Measurements from ENCODE around the gene RBMS1. TPM values are rescaled to one million over a fixed set of nuclear protein-coding genes. Genes with fewer than 3 reads are reported as not detected.

The RBMS1 gene
- total and polyA plus RNA-seq, 4 donors = 7.9 to 23.5 (median 15.5) TPM

- 81% methylated on average over 3 of the region's 3 CpGs for WGBS
- peaks cover 0 to 3% (median 0%) of the 10 kb centered on the region in 4 donors for H3K9me3 ChIP-seq (ENCODE audit: control insufficient read depth in 4 of 4, low read length in 3 of 4)
- no peaks in the 10 kb centered on the region for H3K36me3 ChIP-seq (ENCODE audit: control insufficient read depth in 4 of 4, insufficient read depth in 3 of 4, low read depth in 1 of 4, low read length in 3 of 4)
- no peak for DNase-seq (ENCODE audit: low spot score)
- H3K27me3 ChIP-seq (ENCODE audit: control insufficient read depth in 4 of 4, insufficient read depth in 4 of 4, low read length in 3 of 4) = no peaks in the 10 kb centered on the region
- H3K27ac ChIP-seq (ENCODE audit: low read depth in 1 of 2, low read length in 2 of 2) = no peak overlapping the region
- peak in 1 of 2 donors; percentile 20 for TF ChIP-seq JUND (IDR thresholded peaks at IDR 0.05)
- no peak for TF ChIP-seq RAD21 (IDR thresholded peaks at IDR 0.05)
- H3K4me1 ChIP-seq (ENCODE audit: control insufficient read depth in 4 of 4, insufficient read depth in 4 of 4, low read length in 3 of 4) = no peaks in the 10 kb centered on the region
- no peak overlapping the region for H3K9ac ChIP-seq (ENCODE audit: low read depth in 1 of 2, low read length in 2 of 2)
- H3K4me3 ChIP-seq (ENCODE audit: low read depth in 1 of 3, low read length in 3 of 3) = no peak overlapping the region
These were observed 269.5 kb downstream of the RBMS1 start for GRCh38 chr2:160224060-160224459.

DNA sequence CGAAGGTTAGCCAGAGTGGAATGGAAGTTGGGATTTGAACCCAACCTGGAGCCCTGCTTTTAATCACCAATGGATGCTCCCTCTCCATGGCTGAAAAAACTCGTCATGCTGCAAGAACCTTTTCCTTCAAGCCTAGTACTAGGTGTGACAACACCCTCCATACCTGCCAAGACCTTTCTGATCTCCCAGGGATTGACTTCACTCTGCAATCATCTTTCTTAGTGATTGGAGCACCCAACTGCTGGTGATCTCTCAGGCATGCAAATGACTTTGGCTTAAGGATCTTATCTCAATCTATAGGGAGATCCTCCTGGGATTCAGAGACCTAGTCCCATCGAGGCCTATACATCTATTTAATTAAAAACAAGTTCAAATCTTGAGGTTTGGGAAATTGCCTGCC lies 270.0 kb downstream of the RBMS1 start:
- 86% methylated on average over 3 of the region's 3 CpGs for WGBS
- no peak for TF ChIP-seq NR2F2 (IDR thresholded peaks at IDR 0.05)
- no peak for TF ChIP-seq EGR1 (IDR thresholded peaks at IDR 0.05; ENCODE audit: low read depth in 2 of 2)
- TF ChIP-seq JUND (IDR thresholded peaks at IDR 0.05) = no peak
- TF ChIP-seq YY1 (IDR thresholded peaks at IDR 0.05) = no peak
- no peak for TF ChIP-seq ZBTB33 (IDR thresholded peaks at IDR 0.05)
- TF ChIP-seq, protein P1, sequence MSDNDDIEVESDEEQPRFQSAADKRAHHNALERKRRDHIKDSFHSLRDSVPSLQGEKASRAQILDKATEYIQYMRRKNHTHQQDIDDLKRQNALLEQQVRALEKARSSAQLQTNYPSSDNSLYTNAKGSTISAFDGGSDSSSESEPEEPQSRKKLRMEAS (IDR thresholded peaks at IDR 0.05) = no peak
- no peak for TF ChIP-seq GABPA (IDR thresholded peaks at IDR 0.05 in 1 of 2, conservative IDR thresholded peaks at IDR 0.05 in 1 of 2)
- no peak for TF ChIP-seq FOXA1 (IDR thresholded peaks at IDR 0.05)
- no peaks in the 10 kb centered on the region for H3K4me1 ChIP-seq (ENCODE audit: control insufficient read depth in 4 of 4, insufficient read depth in 4 of 4, low read length in 3 of 4)
- H3K9ac ChIP-seq (ENCODE audit: low read depth in 1 of 2, low read length in 2 of 2) = no peak overlapping the region
- DNase-seq (ENCODE audit: low spot score) = no peak
- H3K27ac ChIP-seq (ENCODE audit: low read depth in 1 of 2, low read length in 2 of 2) = no peak overlapping the region
- H3K9me3 ChIP-seq (ENCODE audit: control insufficient read depth in 4 of 4, low read length in 3 of 4) = peaks cover 0 to 3% (median 0%) of the 10 kb centered on the region in 4 donors
- H3K27me3 ChIP-seq (ENCODE audit: control insufficient read depth in 4 of 4, insufficient read depth in 4 of 4, low read length in 3 of 4) = no peaks in the 10 kb centered on the region
- H3K4me3 ChIP-seq (ENCODE audit: low read depth in 1 of 3, low read length in 3 of 3) = no peak overlapping the region
- no peaks in the 10 kb centered on the region for H3K36me3 ChIP-seq (ENCODE audit: control insufficient read depth in 4 of 4, insufficient read depth in 3 of 4, low read depth in 1 of 4, low read length in 3 of 4)

GRCh38 chr2:160222546-160223283 lies 270.9 kb downstream of the RBMS1 start:
- WGBS = 81% methylated on average over 7 of the region's 7 CpGs
- H3K4me3 ChIP-seq (ENCODE audit: low read depth in 1 of 3, low read length in 3 of 3) = no peak overlapping the region
- H3K27ac ChIP-seq (ENCODE audit: low read depth in 1 of 2, low read length in 2 of 2) = no peak overlapping the region
- H3K9ac ChIP-seq (ENCODE audit: low read depth in 1 of 2, low read length in 2 of 2) = no peak overlapping the region
- no peaks in the 10 kb centered on the region for H3K4me1 ChIP-seq (ENCODE audit: control insufficient read depth in 4 of 4, insufficient read depth in 4 of 4, low read length in 3 of 4)
- H3K27me3 ChIP-seq (ENCODE audit: control insufficient read depth in 4 of 4, insufficient read depth in 4 of 4, low read length in 3 of 4) = no peaks in the 10 kb centered on the region
- H3K36me3 ChIP-seq (ENCODE audit: control insufficient read depth in 4 of 4, insufficient read depth in 3 of 4, low read depth in 1 of 4, low read length in 3 of 4) = no peaks in the 10 kb centered on the region
- H3K9me3 ChIP-seq (ENCODE audit: control insufficient read depth in 4 of 4, low read length in 3 of 4) = peaks cover 0 to 3% (median 0%) of the 10 kb centered on the region in 4 donors
- DNase-seq (ENCODE audit: low spot score) = no peak
- TF ChIP-seq, protein P2, sequence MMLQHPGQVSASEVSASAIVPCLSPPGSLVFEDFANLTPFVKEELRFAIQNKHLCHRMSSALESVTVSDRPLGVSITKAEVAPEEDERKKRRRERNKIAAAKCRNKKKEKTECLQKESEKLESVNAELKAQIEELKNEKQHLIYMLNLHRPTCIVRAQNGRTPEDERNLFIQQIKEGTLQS (IDR thresholded peaks at IDR 0.05) = no peak
- TF ChIP-seq FOXA2 (IDR thresholded peaks at IDR 0.05) = no peak
- TF ChIP-seq JUND (IDR thresholded peaks at IDR 0.05) = no peak
- no peak for TF ChIP-seq GABPA (IDR thresholded peaks at IDR 0.05 in 1 of 2, conservative IDR thresholded peaks at IDR 0.05 in 1 of 2)
- TF ChIP-seq SP1 (IDR thresholded peaks at IDR 0.05) = no peak
- no peak for TF ChIP-seq EGR1 (IDR thresholded peaks at IDR 0.05; ENCODE audit: low read depth in 2 of 2)
- TF ChIP-seq YY1 (IDR thresholded peaks at IDR 0.05) = no peak
- TF ChIP-seq, protein P1 (IDR thresholded peaks at IDR 0.05) = no peak
- no peak for TF ChIP-seq FOXA1 (IDR thresholded peaks at IDR 0.05)
- TF ChIP-seq NR2F2 (IDR thresholded peaks at IDR 0.05) = no peak
- TF ChIP-seq HNF4A (conservative IDR thresholded peaks at IDR 0.05) = no peak
- TF ChIP-seq CTCF (IDR thresholded peaks at IDR 0.05; ENCODE audit: low read depth, low read length, missing input control) = no peak
- TF ChIP-seq, protein P3, sequence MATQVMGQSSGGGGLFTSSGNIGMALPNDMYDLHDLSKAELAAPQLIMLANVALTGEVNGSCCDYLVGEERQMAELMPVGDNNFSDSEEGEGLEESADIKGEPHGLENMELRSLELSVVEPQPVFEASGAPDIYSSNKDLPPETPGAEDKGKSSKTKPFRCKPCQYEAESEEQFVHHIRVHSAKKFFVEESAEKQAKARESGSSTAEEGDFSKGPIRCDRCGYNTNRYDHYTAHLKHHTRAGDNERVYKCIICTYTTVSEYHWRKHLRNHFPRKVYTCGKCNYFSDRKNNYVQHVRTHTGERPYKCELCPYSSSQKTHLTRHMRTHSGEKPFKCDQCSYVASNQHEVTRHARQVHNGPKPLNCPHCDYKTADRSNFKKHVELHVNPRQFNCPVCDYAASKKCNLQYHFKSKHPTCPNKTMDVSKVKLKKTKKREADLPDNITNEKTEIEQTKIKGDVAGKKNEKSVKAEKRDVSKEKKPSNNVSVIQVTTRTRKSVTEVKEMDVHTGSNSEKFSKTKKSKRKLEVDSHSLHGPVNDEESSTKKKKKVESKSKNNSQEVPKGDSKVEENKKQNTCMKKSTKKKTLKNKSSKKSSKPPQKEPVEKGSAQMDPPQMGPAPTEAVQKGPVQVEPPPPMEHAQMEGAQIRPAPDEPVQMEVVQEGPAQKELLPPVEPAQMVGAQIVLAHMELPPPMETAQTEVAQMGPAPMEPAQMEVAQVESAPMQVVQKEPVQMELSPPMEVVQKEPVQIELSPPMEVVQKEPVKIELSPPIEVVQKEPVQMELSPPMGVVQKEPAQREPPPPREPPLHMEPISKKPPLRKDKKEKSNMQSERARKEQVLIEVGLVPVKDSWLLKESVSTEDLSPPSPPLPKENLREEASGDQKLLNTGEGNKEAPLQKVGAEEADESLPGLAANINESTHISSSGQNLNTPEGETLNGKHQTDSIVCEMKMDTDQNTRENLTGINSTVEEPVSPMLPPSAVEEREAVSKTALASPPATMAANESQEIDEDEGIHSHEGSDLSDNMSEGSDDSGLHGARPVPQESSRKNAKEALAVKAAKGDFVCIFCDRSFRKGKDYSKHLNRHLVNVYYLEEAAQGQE (IDR thresholded peaks at IDR 0.05) = no peak
- TF ChIP-seq RXRA (IDR thresholded peaks at IDR 0.05) = no peak
- TF ChIP-seq HNF4G (IDR thresholded peaks at IDR 0.05) = no peak
